COR-L47 (cell line): ENCODE data around the gene ZNF442.
"Not testable (repeated sequence)": the region's sequence is repeated elsewhere in the genome, so short reads cannot be mapped to it uniquely, and the experiment has no call there.

Source experiments
- DNase-seq: peaks from one replicate; lab custom pipeline; 2025; lab: John Stamatoyannopoulos, UW

ZNF442 gene

DNA sequence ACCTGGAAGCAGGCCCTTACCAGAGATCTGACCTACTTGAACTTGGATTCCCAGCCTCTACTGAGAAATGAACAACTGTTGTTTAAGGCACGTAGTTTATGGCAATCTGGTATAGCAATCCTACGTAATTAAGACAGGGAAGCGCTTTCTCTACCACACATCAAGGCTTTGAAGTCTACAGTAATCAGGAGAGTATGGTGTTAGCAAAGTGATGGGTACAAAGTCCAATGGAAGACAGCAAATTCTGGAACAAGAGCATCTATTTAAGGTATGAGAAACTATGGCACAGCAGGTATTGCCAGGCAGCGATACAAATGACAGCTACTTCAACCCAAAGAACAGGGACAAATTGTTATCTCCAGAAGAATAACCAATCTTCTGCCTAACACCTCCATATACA is 35.1 kb downstream of the ZNF442 start:
- no peak for DNase-seq

DNA sequence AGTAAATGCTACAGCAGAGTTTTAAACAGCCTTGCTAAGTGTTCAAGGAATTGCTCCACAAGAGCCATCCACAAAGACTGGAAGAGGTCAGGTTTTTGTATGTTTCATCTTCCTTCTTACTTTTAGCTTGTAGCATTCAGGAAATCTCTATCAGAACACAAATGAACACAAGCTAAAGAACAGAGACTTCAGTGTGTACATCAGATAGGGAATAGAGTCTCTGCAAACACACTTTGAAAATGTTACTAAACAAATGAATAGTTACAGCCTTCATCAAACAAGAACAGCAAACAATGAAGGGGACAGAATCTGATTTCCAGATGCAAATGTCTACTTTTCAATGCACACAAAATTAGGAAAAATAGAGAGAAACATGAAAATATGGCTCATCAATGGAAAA is 39.8 kb downstream of the ZNF442 start:
- DNase-seq, result no peak

DNA sequence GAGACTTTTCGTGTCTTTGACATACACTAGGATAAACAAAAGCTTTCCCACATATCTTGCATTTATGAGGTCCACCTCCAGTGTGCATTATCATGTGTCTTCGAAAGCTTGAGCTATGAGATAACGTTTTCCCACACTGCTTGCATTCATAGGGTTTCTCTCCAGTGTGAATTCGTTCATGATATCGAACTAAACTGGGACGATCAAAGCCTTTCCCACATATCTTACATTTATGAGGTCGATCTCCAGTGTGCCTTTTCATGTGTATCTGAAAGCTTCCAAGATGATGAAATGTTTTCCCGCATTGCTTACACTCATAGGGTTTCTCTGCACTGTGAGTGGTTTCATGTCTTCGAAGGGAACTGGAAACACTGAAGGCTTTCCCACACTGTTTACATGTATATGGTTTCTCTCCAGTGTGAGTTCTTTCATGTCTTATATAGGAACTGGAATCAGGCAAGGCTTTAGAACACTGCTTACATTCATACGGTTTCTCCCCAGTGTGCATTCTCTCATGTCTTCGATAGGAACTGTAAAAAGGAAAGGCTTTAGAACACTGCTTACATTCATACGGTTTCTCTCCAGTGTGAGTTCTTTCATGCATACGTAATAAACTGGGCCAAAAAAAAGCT is 46.6 kb downstream of the ZNF442 start:
- DNase-seq, result no peak

DNA sequence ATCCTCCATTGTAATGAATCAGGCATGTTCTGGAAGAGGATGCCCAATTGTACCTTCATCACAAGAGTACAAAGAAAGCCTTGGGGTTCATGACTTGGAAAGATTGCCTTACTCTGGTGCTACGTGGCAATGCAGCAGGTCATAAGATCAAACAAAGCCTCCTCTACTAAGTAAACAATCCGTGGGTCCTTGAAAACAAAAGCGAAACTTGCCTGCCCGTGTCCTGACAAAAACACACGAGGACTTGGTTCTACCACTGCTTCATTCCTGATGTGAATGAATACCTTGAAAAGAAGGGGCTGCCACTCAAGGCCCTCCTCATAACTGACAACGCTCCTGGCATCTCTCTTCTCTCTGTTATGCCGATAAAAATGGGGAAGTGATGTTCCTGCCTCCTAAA is 50.9 kb downstream of the ZNF442 start:
- DNase-seq, result no peak

DNA sequence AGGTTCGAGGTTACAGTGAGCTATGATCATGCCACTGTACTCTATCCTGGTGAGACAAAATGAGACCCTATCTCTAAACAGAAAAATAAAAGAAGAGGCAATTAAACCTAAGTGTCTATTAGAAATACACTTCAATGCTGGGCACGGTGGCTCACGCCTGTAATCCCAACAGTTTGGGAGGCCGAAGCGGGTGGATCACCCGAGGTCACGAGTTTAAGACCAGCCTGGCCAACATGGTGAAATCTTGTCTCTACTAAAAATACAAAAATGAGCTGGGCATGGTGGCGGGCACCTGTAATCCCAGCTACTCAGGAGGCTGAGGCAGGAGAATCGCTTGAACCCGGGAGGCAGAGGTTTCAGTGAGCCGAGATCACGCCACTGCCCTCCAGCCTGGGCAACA is 56.6 kb downstream of the ZNF442 start:
- not testable (repeated sequence) for DNase-seq
